Lower leg skin (tissue), 3 donors: Measurements from ENCODE around the gene HOMER1.

ENCODE experiments used
- POLR2A ChIP-seq, 2 donors: fragments of 450-650 bp; IDR thresholded peaks; one replicate each; pipeline ENCODE4 v1.6.1; 2016 to 2017; ENCODE audit warnings: antibody characterized with exemption in 2 of 2, mild to moderate bottlenecking in 1 of 2, moderate library complexity in 1 of 2
- TF ChIP-seq, protein P1 (sequence below), 3 donors: fragments of 450-650 bp; IDR thresholded peaks; one replicate each; pipeline ENCODE4 v1.5.1; 2016; ENCODE audit warnings: antibody characterized with exemption in 3 of 3, mild to moderate bottlenecking in 3 of 3, moderate library complexity in 2 of 3

GRCh38 chr5:79349881-79350280 lies 164.1 kb downstream of the HOMER1 start:
- TF ChIP-seq POLR2A (IDR thresholded peaks at IDR 0.05) = no peak
- TF ChIP-seq, protein P1, sequence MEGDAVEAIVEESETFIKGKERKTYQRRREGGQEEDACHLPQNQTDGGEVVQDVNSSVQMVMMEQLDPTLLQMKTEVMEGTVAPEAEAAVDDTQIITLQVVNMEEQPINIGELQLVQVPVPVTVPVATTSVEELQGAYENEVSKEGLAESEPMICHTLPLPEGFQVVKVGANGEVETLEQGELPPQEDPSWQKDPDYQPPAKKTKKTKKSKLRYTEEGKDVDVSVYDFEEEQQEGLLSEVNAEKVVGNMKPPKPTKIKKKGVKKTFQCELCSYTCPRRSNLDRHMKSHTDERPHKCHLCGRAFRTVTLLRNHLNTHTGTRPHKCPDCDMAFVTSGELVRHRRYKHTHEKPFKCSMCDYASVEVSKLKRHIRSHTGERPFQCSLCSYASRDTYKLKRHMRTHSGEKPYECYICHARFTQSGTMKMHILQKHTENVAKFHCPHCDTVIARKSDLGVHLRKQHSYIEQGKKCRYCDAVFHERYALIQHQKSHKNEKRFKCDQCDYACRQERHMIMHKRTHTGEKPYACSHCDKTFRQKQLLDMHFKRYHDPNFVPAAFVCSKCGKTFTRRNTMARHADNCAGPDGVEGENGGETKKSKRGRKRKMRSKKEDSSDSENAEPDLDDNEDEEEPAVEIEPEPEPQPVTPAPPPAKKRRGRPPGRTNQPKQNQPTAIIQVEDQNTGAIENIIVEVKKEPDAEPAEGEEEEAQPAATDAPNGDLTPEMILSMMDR (IDR thresholded peaks at IDR 0.05) = no peak
